CD4-positive, alpha-beta T cell (primary cell): ENCODE measurements around the gene ADGRV1. TPM values are rescaled to one million over a fixed set of nuclear protein-coding genes. Genes with fewer than 3 reads are reported as not detected.

Source experiments
- ATAC-seq: fragments of 200-7000 bp; cut with Tn5 transposase; one replicate; pipeline ENCODE4 v1.10.0; 2022; ENCODE audit warnings: mild to moderate bottlenecking; ENCODE audit not compliant: poor library complexity
- CTCF ChIA-PET: fragments of 350-600 bp; sonication (Branson Sonifier 250); formaldehyde crosslinking; loops from one replicate; lab custom pipeline; 2021; ENCODE audit warnings: antibody characterized with exemption, inconsistent platforms; lab: Charles Lee
- POLR2A ChIA-PET: fragments of 350-600 bp; sonication (Branson Sonifier 250); formaldehyde crosslinking; loops from one replicate; lab custom pipeline; 2021; ENCODE audit warnings: antibody characterized with exemption, inconsistent platforms; lab: Charles Lee
- DNase-seq, 14 experiments: peaks; one replicate each; pipeline ENCODE4 v3.0.0-alpha.2; 2013 to 2020; ENCODE audit warnings: mixed read lengths in 2 of 14
- H3K27ac ChIP-seq, 2 donors: one replicate each; pipeline versions ENCODE4 v1.5.1 to v1.7.0; 2013; ENCODE audit warnings: low read length in 2 of 2, low read depth in 1 of 2, mild to moderate bottlenecking in 1 of 2
- H3K27me3 ChIP-seq, 2 experiments: 1 replicate in 1 of 2; 2 replicates in 1 of 2; pipeline versions ENCODE4 v1.6.1 to v1.7.0; 2013; ENCODE audit warnings: low read length in 2 of 2, control low read depth in 1 of 2, mild to moderate bottlenecking in 1 of 2, moderate library complexity in 1 of 2; ENCODE audit not compliant: insufficient read depth in 2 of 2, control insufficient read depth in 1 of 2
- H3K36me3 ChIP-seq: one replicate; pipeline ENCODE4 v1.6.1; 2013; ENCODE audit warnings: low read length, control low read depth; ENCODE audit not compliant: insufficient read depth
- H3K4me1 ChIP-seq: one replicate; pipeline ENCODE4 v1.6.1; 2013; ENCODE audit warnings: low read length, control low read depth; ENCODE audit not compliant: insufficient read depth
- H3K4me3 ChIP-seq: one replicate; pipeline ENCODE4 v1.5.1; 2013; ENCODE audit warnings: mild to moderate bottlenecking, low read length, moderate library complexity
- H3K9me3 ChIP-seq, 2 experiments: 1 replicate in 1 of 2; 2 replicates in 1 of 2; pipeline versions ENCODE4 v1.6.1 to v1.7.0; 2013; ENCODE audit warnings: low read length in 2 of 2, mild to moderate bottlenecking in 2 of 2, control low read depth in 1 of 2, moderate library complexity in 1 of 2; ENCODE audit not compliant: control insufficient read depth in 1 of 2, insufficient read depth in 1 of 2
- H3K27ac Mint-ChIP-seq: one replicate; pipeline ENCODE4 v1.8.0; 2020; ENCODE audit warnings: mixed read lengths
- H3K27me3 Mint-ChIP-seq: one replicate; pipeline ENCODE4 v1.8.0; 2021; ENCODE audit warnings: mixed read lengths
- H3K36me3 Mint-ChIP-seq: one replicate; pipeline ENCODE4 v1.8.0; 2021; ENCODE audit warnings: low read depth, mixed read lengths
- H3K4me1 Mint-ChIP-seq: one replicate; pipeline ENCODE4 v1.8.0; 2021; ENCODE audit warnings: low read depth, mixed read lengths
- H3K4me3 Mint-ChIP-seq: one replicate; pipeline ENCODE4 v1.8.0; 2020; ENCODE audit warnings: mild to moderate bottlenecking, mixed read lengths
- H3K9me3 Mint-ChIP-seq: one replicate; pipeline ENCODE4 v1.8.0; 2020; ENCODE audit warnings: mixed read lengths
- CTCF ChIP-seq: fragments of 200-600 bp; IDR thresholded peaks from one replicate; pipeline ENCODE4 v1.8.0; 2022; ENCODE audit warnings: antibody characterized with exemption, mild to moderate bottlenecking
- intact Hi-C, 2 experiments: fragments of 100-400 bp; cut with DNase I in 1 of 2; cut with micrococcal nuclease in 1 of 2; formaldehyde crosslinking; loops; one replicate each; pipeline versions ENCODE4 v1.15.1 to v1.9.0; 2023 to 2025; cut with DNase I, micrococcal nuclease
- total RNA-seq, 174 experiments: library from RNA in 2 of 174; stranded (reverse) in 2 of 174; gene quantifications; one replicate each; pipeline ENCODE4 v1.2.3 and lab custom pipeline; 2021 to 2026

The ADGRV1 gene
- total RNA-seq, 2 experiments from 2014 or later = 0.81 to 1.2 TPM

GRCh38 chr5:91175708-91176107 is 617.1 kb downstream of the ADGRV1 start:
- DNase-seq = no peak
- Histone ChIP-seq H3K36me3 (no peaks in the 10 kb centered on the region), H3K27ac (no peak overlapping the region), H3K4me3 (no peak overlapping the region), H3K4me1 (no peaks in the 10 kb centered on the region), H3K9me3 (no peaks in the 10 kb centered on the region), H3K27me3 (no peaks in the 10 kb centered on the region)
- ATAC-seq = no peak
- no peaks in the 10 kb centered on the region for H3K9me3 Mint-ChIP-seq
- CTCF ChIA-PET = no interaction called here
- H3K36me3 Mint-ChIP-seq = no peaks in the 10 kb centered on the region
- TF ChIP-seq CTCF = no peak
- peaks cover 4% of the 10 kb centered on the region for H3K27me3 Mint-ChIP-seq
- no peak overlapping the region for H3K4me3 Mint-ChIP-seq
- intact Hi-C loops = no loop called here
- H3K27ac Mint-ChIP-seq = no peak overlapping the region
- no peaks in the 10 kb centered on the region for H3K4me1 Mint-ChIP-seq
- POLR2A ChIA-PET = no interaction called here

GRCh38 chr5:91176288-91177016 is 617.9 kb downstream of the ADGRV1 start:
- Histone ChIP-seq H3K4me1 (no peaks in the 10 kb centered on the region), H3K27ac (no peak overlapping the region), H3K4me3 (no peak overlapping the region), H3K36me3 (no peaks in the 10 kb centered on the region), H3K27me3 (no peaks in the 10 kb centered on the region), H3K9me3 (no peaks in the 10 kb centered on the region)
- Mint-ChIP-seq H3K4me1 (no peaks in the 10 kb centered on the region), H3K9me3 (no peaks in the 10 kb centered on the region), H3K36me3 (no peaks in the 10 kb centered on the region), H3K4me3 (no peak overlapping the region), H3K27ac (no peak overlapping the region), H3K27me3 (peaks cover 4% of the 10 kb centered on the region)
- ChIA-PET CTCF (no interaction called here), POLR2A (no interaction called here)
- TF ChIP-seq CTCF = no peak
- DNase-seq = no peak
- intact Hi-C loops = no loop called here
- no peak for ATAC-seq

- POLR2A ChIA-PET = no interaction called here
- H3K4me3 Mint-ChIP-seq = no peak overlapping the region
- H3K27me3 Mint-ChIP-seq = peaks cover 4% of the 10 kb centered on the region
- no peaks in the 10 kb centered on the region for H3K4me1 Mint-ChIP-seq
- H3K9me3 ChIP-seq = no peaks in the 10 kb centered on the region
- no peak overlapping the region for H3K27ac Mint-ChIP-seq
- H3K36me3 ChIP-seq = no peaks in the 10 kb centered on the region
- CTCF ChIA-PET = no interaction called here
- H3K9me3 Mint-ChIP-seq = no peaks in the 10 kb centered on the region
- DNase-seq = no peak
- H3K36me3 Mint-ChIP-seq = no peaks in the 10 kb centered on the region
- H3K4me1 ChIP-seq = no peaks in the 10 kb centered on the region
- intact Hi-C loops = no loop called here
- ATAC-seq = no peak
- no peak overlapping the region for H3K4me3 ChIP-seq
- no peak overlapping the region for H3K27ac ChIP-seq
- no peak for TF ChIP-seq CTCF
- no peaks in the 10 kb centered on the region for H3K27me3 ChIP-seq
Measured at GRCh38 chr5:91177085-91177484, 618.5 kb downstream of the ADGRV1 start.
